ENCODE data around the gene ANGPTL2. TPM values are rescaled to one million over a fixed set of nuclear protein-coding genes. Genes with fewer than 3 reads are reported as not detected.

ANGPTL2 gene
- total RNA-seq, 1 experiment from 2014 or later = 1.5 TPM

DNA sequence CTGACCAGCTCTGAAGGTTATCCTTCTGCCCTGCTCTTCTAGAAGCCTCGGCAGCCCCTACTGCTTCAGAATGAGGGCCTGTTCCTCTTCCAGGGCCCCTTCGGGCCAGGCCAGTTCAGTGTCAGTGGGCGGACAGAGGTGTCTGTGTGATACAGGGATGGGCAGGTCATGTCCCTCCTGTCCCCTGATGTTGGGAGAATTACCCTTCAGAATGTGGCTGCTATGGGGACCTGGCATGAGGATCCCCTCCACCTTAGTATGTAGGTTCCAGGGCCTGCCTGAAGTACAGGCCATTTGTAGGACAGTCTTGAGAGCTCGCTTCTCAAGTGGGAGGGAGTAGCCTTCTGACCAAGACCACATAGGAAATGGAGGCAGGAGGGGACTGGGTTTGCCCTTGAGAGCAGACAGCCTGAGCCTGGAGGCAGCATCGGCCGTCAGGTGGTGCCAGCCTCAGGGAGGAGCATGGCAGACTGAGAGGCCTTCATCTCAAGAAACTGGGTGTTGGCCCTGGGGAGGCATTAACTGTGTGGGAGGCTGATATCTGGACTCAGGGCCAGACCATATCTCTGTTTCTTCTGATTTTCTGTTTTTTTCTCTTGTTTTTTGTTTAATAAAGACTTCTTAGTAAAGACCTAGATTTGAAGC lies 32.0 kb downstream of the ANGPTL2 start:
- in situ Hi-C loops (cut with HindIII; ENCODE audit: low pct_unique_long_range_greater_than_20kb, low sequenced_read_pairs) = no loop called here
- DNase-seq (ENCODE audit: low read depth, low spot score) = no peak

DNA sequence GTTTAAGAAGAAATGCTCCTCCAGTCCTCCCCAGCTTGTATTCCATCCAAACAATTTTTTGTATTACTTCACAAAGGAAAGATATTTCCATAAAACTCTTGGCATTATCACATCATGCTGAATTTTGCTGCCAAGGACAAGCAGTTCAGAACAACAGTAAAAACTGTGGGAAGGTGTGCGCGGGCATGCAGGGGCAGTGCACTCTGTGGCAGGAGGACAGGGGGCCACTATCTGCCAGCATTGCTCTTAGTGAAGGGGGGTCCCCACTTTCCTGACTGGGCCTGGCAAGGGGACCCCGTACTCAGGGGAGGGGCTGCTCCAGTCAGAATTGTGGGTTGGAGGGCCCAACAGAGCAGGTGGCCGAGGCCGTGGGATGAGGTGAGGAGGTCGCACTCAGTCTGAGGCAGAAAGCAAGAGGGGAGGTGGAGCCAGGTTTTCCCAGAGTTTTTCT lies 32.8 kb downstream of the ANGPTL2 start:
- DNase-seq (ENCODE audit: low read depth, low spot score) = no peak
- in situ Hi-C loops (cut with HindIII; ENCODE audit: low pct_unique_long_range_greater_than_20kb, low sequenced_read_pairs) = no loop called here

DNA sequence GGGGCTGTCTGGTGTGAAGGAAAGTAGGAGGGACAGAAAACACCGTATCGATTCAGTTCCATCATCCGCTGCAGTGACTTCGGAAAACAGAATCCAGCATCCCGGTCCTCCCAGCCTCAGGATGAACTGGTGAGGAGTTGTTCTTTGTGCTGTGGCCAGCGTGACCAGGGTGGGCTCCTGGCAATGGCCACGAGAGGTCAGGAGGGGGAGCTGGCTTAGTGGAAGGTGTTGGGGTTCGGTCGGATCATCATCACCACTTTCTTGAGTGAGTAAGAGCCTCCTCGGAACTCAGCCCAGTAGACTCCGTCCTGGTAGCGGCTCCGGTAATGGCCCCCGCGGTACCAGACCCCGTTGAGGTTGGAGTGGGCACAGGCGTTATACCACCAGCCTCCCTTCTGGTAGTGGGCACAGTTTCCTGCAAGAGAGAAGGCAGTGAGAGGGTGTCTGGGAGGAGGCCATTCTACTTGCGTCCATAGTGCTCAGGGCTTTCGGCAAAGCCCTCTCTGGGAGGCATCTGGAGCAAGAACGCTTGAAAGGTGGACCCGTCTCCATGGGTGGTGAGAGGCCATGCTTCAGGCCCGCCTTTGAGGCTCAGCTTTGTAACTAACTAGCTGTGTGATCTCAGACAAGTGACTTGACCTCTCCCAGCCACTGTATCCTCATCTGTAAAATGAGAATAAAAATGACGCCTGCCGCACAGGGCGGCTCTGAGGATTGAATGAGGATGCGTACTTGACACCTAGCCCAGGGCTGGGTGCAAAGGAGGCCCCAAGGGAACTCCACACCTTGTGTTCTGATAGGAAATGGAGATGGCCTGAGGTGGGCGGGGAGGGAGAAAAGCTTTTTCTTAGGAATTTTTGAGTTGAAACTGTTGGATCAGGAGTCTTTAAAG lies 33.5 kb downstream of the ANGPTL2 start:
- in situ Hi-C loops (cut with HindIII; ENCODE audit: low pct_unique_long_range_greater_than_20kb, low sequenced_read_pairs) = no loop called here
- no peak for DNase-seq (ENCODE audit: low read depth, low spot score)

DNA sequence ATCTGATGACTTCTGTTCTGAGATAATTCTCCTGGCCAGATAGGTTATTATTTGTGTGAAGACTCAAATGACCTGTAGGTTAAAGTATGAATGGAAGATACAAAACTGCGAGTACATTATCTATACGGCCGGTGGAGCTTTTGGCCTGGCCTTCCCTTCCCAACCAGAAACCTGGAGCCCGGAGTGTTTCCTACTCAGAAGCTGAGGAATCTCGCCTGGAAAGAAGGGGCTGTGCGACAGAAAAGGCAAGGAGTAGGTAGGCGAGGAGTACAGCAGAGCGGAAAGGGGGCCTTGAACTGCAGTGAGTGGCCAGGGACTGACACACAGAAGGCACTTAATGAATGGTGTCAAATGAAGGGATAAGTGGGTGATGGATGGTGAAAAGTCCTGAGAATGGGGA lies 34.6 kb downstream of the ANGPTL2 start:
- DNase-seq (ENCODE audit: low read depth, low spot score) = no peak

DNA sequence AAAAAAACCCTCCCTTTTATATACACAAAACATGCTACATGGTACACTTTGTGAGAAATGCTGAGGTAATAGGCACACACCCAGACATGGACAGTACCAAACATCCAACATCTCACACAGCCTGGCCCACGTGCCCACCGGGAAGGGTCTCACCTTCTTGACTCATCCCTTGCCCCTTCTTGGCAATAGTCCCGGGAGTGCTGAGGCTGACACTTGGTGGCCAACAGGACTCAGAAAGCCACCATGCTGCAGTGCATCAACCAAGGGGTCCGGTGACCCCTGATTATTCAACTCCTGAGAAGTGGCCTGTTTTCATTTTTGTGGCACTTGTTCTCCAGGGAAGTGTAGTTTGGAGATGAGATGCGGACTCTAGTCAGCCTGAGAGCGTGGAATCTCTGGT lies 35.0 kb downstream of the ANGPTL2 start:
- DNase-seq (ENCODE audit: low read depth, low spot score) = no peak
- in situ Hi-C loops (cut with HindIII; ENCODE audit: low pct_unique_long_range_greater_than_20kb, low sequenced_read_pairs) = no loop called here

More for the DNA sequence above, 34.6 kb downstream of the ANGPTL2 start:
- in situ Hi-C loops (cut with HindIII; ENCODE audit: low pct_unique_long_range_greater_than_20kb, low sequenced_read_pairs) = no loop called here

DNA sequence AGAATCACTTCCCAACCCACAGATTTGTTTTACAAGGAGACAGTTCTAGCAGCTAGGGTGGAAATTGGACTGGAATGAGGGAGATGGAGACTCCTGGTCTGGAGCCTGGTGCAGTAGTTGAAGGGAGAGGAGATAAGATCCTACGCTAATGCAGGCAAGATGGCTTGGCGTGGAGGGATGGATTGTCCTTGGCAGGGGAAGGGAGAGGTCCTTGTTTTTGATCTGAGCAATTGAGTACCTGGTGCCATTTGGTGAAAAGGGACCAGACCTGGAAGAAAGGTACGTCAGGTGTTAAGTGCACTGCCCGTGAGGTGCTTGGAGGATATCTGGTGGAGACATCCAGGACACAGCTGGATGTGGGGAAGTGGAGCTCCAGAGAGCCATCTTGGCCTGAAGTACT lies 35.7 kb downstream of the ANGPTL2 start:
- in situ Hi-C loops (cut with HindIII; ENCODE audit: low pct_unique_long_range_greater_than_20kb, low sequenced_read_pairs) = no loop called here
- no peak for DNase-seq (ENCODE audit: low read depth, low spot score)

DNA sequence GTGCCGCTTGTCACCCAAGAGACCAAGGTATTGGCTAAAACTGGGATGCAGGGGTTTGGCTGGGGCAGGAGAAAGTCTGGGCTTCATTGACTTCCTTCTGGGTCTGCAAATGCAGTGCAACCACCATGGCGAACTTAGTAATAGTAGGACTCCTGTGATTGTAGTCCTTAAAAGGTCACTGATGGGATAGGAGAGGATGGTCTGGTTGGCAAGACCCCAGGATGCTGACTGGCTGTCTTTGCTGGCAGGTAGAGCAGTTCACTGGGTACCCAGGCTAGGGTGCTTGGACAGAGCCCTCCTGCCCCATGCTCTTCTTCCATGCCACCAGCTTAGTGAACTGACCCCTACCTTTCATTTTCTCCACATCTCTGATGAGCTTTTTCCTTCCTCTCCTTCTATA lies 37.2 kb downstream of the ANGPTL2 start:
- in situ Hi-C loops (cut with HindIII; ENCODE audit: low pct_unique_long_range_greater_than_20kb, low sequenced_read_pairs) = no loop called here
- DNase-seq (ENCODE audit: low read depth, low spot score) = no peak

DNA sequence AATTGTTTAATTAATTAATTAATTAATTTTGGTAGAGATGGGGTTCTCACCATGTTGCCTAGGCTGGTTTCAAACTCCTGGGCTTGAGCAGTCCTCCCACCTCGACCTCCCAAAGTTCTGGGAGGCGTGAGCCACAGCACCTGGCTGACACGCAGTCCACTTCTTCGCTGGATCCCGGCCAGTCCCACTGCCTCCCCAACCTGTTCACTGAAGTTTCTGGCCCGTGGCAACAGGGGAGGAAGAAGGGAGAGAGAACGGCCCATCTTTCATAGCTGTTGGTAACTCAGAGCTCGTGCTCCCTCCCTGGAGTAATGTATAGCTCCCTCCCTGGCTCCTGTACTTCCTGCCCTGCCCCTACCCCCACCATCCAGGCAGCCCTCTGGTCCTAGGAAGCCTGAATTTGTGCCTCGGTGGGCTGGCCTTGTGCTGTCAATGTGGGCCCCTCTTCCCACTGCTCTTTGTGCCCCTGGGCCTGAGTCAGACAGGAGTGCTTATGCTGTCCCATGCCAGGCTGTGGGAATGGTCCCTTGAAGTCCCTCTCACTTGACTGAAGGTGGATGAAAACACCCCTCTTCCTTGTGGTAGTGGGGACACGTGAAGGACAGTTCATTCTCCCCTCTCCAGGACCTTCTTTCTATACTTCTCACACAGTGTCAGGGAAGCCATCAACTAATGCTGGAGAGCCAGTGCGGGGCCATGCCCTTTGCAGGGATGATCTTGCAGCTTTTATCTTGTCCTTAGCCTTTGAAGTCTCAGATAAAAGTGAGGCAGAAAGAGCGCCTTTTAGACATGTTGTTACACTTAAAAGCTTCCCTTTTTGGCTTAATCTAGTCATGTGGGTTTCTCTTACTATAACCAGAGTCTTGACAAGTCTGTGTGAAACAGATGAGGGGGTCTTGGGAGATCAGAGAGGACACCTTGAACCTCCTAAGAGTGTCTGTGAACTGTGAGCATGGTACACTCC lies 38.1 kb downstream of the ANGPTL2 start:
- no peak for DNase-seq (ENCODE audit: low read depth, low spot score)
- in situ Hi-C loops (cut with HindIII; ENCODE audit: low pct_unique_long_range_greater_than_20kb, low sequenced_read_pairs) = no loop called here

DNA sequence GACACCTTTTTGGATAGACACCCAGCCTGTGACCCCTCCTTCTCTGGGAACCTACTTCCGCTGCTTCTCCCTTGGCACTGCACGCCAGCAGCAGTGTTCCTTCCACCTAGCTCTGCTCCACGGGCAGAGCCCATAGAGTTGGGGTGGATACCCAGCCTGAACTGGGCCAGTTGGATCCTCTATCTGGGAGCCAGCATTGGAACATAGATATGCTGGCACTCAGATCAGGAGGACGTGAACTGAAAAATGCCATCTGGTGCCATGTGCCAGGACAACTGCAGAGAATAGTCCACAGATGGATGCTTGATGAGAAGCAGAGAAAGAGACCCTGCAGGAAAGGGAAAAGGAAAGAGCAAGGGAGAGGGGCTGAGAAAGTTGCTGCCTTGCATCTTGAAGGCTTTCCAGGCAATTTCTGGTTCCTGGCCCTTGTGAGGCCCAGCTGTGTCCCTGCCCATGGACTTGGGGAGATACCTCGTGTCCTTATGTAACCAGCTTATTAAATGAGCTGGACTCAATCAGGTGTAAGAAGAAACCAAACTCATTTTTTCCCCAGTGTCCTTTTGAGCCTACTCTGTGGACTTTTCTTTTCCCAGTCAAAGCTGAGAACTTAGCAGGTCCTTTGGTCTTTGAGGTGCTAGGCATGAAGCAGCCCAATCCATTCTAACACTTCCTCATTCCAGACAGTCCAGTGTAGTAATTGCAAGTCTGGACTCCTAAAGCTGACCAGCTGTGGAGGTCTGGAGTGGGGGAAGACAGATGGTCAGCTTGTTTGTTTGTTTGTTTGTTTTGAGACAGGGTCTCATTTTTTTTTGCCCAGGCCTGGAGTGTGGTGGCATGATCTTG lies 39.1 kb downstream of the ANGPTL2 start:
- in situ Hi-C loops (cut with HindIII; ENCODE audit: low pct_unique_long_range_greater_than_20kb, low sequenced_read_pairs) = no loop called here
- DNase-seq (ENCODE audit: low read depth, low spot score) = no peak

DNA sequence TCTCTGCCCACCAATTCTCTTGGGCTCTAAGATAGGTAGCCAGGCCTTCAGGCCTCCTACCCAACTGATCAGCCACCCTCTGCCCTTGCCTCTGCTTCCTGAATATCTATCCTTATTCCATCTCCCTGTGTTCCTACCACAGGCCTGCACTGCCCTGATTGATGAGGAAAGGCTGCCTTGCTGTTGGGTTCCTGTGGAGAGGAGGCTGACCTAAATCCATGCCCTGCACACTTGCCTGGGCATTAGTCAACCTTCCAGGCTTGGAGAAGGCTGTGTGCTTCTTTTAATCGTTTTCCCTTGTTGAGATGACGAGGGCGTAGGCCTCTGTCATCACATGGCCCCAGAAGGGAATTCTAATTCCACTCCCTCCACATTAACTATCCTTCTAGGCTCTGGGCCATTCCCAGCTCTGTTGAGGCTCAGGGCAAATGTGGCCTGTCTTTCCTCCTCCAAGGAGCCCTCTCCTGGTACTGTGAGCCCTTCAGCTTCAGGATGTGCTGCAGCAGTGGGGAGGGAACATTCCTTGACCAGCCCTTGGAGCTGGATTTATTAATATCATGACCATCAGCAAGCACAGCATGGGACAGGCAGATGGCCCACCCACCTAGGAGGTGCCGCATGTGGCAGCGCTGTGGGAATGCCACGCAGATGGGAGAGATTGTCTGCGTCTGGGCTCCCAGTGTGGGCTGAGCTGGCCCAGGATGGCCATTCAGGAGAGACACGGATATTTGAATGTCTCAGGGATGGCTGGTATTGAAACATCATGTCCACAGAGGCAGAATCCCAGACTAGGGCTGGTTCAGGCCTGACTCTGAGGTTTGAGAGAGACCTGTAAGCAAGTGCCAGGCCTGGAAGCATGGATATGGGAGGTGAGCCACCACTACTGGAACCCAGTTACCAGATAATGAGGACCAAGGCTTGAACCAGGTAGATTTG lies 40.9 kb downstream of the ANGPTL2 start:
- DNase-seq (ENCODE audit: low read depth, low spot score) = no peak
- in situ Hi-C loops (cut with HindIII; ENCODE audit: low pct_unique_long_range_greater_than_20kb, low sequenced_read_pairs) = no loop called here

DNA sequence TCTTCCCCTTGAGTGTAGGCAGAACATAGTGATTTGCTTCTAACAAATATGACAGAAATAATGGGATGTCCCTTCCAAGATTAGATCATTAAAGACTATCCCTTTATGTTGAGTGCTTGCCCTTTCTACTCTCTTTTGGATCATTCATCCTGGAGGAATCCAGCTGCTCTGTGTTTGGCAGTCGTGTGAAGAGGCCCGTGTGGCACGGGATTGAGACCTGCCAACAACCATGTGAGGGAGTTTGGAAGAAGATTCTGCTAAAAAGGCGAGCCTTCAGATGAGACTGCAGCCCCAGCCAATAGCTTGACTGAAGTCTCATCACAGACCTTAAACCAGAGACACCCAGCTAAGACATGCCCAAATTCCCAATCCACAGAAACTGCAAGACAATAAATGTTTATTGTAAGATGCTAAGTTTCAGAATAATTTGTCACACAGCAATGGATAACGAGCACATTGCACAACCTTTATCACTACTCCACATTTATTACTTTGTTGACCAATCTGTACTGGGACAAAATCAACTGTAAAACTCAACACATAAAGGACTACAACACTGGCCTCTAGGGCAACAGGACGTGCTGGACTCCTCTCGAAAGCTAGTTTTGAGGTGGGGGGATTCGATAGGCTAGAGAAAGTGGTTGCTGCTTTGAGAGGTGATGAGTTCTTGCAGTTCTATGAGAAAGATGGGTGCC lies 42.8 kb downstream of the ANGPTL2 start:
- in situ Hi-C loops (cut with HindIII; ENCODE audit: low pct_unique_long_range_greater_than_20kb, low sequenced_read_pairs) = no loop called here
- DNase-seq (ENCODE audit: low read depth, low spot score) = no peak

DNA sequence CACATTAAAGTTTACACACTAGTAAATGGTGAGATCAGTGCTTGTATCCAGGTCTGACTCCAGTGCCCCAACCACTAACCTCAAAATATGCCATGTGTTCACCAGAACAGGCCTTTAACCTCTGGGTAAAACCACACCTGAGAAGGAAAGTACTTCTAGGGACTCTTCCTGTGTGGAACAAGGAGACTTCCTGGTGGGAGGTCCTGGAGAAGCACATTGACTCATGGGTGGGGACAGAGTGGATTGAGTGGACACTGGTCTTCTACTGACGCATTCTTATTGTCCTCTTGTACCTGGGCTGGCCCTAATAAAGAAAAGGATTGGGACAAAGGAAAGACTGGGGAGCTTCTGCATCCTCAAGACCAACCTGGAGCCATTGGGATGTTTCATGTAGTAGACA lies 43.4 kb downstream of the ANGPTL2 start:
- no peak for DNase-seq (ENCODE audit: low read depth, low spot score)
- in situ Hi-C loops (cut with HindIII; ENCODE audit: low pct_unique_long_range_greater_than_20kb, low sequenced_read_pairs) = no loop called here

DNA sequence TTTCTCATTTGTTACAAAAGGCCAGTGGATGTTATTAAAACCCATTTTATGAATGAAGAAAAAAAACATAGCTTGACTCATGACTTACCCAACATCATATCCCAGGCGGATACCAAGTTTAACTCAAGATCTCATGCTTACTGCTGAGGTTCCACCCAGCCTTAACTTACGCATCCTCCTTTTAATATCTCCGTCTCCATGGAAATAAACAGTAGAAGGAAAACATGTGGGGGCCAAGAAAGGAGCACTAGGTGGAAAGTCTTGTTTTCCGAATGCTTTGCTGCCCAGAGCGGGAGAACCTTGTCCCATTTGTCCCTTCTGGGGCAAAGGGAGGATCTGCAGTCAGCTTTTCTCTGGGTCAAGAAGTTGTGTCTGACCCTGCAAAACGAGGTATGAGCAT lies 44.1 kb downstream of the ANGPTL2 start:
- in situ Hi-C loops (cut with HindIII; ENCODE audit: low pct_unique_long_range_greater_than_20kb, low sequenced_read_pairs) = no loop called here
- no peak for DNase-seq (ENCODE audit: low read depth, low spot score)

DNA sequence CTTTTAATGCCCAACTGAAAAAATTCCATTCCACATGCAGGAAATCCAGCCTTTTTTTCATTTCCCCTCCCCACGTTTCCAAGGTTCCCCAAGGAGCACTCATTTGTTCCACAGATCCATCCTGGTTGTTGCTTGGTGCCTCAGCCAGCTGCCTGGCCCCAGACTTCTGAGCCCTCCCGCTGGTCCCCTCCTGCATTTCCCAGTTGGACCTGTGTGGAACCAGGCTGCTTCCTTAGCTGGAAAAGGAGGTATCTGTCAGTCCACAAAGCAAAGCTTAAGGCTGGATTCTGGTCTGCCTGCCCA lies 44.8 kb downstream of the ANGPTL2 start:
- in situ Hi-C loops (cut with HindIII; ENCODE audit: low pct_unique_long_range_greater_than_20kb, low sequenced_read_pairs) = no loop called here
- DNase-seq (ENCODE audit: low read depth, low spot score) = no peak

DNA sequence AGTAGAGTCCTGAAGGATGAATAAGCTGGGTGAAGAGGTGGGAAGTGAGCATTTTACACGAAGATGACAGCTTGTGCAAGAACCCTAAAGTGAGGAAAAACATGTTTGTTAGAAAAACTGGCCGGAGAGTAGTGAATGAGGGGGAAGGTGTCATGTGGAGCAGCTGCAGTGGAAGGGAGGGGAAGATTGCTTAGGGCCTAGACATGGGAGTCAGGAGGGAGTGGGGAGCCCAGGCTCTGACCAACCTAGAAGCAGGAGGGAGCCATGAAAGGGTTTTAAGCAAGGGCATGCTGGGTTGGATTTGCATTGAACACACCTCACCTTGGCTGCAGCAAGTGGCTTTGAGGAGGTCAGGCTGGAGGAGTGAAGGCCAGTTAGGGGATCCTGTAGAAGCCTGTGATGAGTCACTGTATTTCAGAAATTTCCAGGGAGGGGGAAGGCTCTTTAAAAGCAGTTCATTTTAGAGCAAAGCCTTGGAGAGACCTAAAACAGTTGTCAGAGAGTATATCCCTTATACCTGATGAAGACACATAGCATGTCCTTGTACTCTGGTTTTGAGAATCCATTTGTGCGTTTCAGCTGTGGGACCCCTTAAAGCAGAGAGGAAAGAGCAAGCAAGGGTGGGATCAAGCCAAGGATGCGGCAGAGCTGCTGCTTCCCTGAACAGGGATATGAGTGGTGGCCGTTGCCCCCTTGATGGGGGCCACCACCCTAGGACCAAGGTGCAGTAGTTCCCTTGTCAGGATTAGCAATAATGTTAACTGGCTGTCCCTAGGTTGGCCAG lies 45.4 kb downstream of the ANGPTL2 start:
- DNase-seq (ENCODE audit: low read depth, low spot score) = no peak
- in situ Hi-C loops (cut with HindIII; ENCODE audit: low pct_unique_long_range_greater_than_20kb, low sequenced_read_pairs) = no loop called here
